ENCODE results near the gene CALY.
A peak's percentile ranks its signal among the peaks of the same experiment; 100 is the strongest.

The CALY gene

DNA sequence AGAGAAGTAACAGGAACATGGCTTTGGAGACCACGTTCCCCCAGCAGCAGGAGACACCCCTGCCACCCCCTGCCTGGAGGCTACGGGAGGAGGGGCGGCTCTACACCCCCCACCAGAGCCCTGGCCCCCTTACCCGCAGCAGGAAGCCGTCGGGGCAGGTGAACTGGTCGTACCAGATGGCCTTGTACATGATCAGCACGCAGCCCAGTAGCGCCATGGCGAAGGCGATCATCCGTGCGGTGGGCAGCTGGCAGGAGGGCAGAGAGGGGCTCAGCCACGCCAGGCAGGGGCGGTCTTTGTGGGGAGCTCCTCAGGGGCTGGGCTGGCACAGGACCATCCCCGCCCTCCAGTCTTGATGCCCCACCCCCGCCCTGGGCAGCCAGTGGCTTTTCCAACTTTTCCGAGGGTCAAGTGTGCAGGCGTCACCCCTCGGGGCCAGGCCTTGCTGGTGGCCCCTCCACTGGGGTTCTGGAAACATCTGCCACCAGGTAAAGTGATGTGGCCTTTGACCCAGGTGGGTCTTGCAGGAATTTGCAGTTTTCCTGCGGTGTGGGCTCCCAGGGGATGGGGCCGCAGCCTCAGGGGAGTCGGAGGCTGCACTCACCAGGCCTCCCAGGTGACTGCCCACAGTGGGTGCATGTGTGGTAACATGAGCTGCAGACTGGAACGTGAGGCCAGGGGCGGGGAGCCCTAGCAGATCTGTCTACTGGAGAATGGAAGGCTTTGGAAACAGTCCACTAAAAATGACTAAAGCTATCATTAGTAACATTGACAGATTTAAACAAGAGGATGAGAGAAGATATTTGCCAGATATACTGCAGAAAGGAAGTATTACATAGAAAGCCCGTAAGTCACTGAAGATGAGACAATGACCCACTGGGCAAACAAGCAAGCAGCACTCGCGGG lies 9.7 kb downstream of the CALY start:
- no peaks in the 10 kb centered on the region for H3K79me1 ChIP-seq (ENCODE audit: low read length)
- no peak overlapping the region for H2AK5ac ChIP-seq (ENCODE audit: low read length)
- H3K4me1 ChIP-seq (ENCODE audit: control insufficient read depth in 1 of 2, insufficient read depth in 2 of 2, low read length in 2 of 2) = peaks cover 7 to 16% of the 10 kb centered on the region in 2 experiments
- H3K4me2 ChIP-seq (ENCODE audit: low read length) = no peak overlapping the region
- no peak overlapping the region for H2BK5ac ChIP-seq (ENCODE audit: low read depth, low read length, poor library complexity)
- H3K14ac ChIP-seq (ENCODE audit: low read length) = no peak overlapping the region
- H2AFZ ChIP-seq (ENCODE audit: insufficient read depth, low read length, poor library complexity) = no peak overlapping the region
- no peaks in the 10 kb centered on the region for H3K36me3 ChIP-seq (ENCODE audit: control insufficient read depth in 1 of 2, insufficient read depth in 2 of 2, low read length in 2 of 2)
- H4K12ac ChIP-seq (ENCODE audit: low read depth, low read length) = no peak overlapping the region
- no peak overlapping the region for H3K4me3 ChIP-seq (ENCODE audit: low read depth, low read length)
- no peak overlapping the region for H2BK120ac ChIP-seq (ENCODE audit: insufficient read depth, low read length, poor library complexity)
- H3K27ac ChIP-seq (ENCODE audit: low read depth, low read length) = no peak overlapping the region
- no peak overlapping the region for H3K23ac ChIP-seq (ENCODE audit: low read length)
- H3K18ac ChIP-seq (ENCODE audit: low read length) = no peak overlapping the region
- no CpG with 5 or more reads among the region's 28 CpGs for WGBS (ENCODE audit: extremely low coverage, insufficient coverage, insufficient read length)
- H4K8ac ChIP-seq (ENCODE audit: low read depth, low read length) = no peak overlapping the region
- DNase-seq = no peak
- H2BK12ac ChIP-seq (ENCODE audit: low read length) = no peak overlapping the region
- H3K27me3 ChIP-seq (ENCODE audit: insufficient read depth, low read length) = peaks cover 23% of the 10 kb centered on the region
- H3K9me3 ChIP-seq (ENCODE audit: insufficient read depth, low read depth, low read length) = peaks cover 4% of the 10 kb centered on the region
- H3K9ac ChIP-seq (ENCODE audit: low read length) = no peak overlapping the region
- H4K91ac ChIP-seq (ENCODE audit: low read depth, low read length) = no peak overlapping the region
- no peak overlapping the region for H3K4ac ChIP-seq (ENCODE audit: low read depth, low read length)
- no peaks in the 10 kb centered on the region for H3K79me2 ChIP-seq (ENCODE audit: control insufficient read depth, insufficient read depth, low read length, poor library complexity)

DNA sequence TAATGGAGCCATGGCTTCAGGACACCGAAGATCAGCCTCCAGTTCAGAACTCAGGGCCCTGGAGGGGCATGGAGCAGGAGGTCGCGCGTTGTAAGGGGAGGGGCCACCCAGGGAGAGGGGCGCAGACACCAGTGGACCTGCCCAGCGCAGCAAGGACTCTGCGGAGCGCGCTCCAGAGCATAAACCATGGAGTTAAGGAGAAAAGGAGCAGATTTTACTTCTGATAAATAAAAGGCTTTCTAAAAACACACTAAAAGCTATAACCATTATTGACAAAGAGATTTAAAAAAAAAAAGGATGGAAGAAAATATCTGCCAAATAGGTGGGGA lies 10.5 kb downstream of the CALY start:
- peaks cover 21% of the 10 kb centered on the region for H3K27me3 ChIP-seq (ENCODE audit: insufficient read depth, low read length)
- H3K4me2 ChIP-seq (ENCODE audit: low read length) = peak overlapping the region; percentile 59
- H3K79me2 ChIP-seq (ENCODE audit: control insufficient read depth, insufficient read depth, low read length, poor library complexity) = no peaks in the 10 kb centered on the region
- no peak overlapping the region for H3K14ac ChIP-seq (ENCODE audit: low read length)
- no peak overlapping the region for H3K4me3 ChIP-seq (ENCODE audit: low read depth, low read length)
- H3K79me1 ChIP-seq (ENCODE audit: low read length) = no peaks in the 10 kb centered on the region
- peaks cover 7 to 16% of the 10 kb centered on the region in 2 experiments for H3K4me1 ChIP-seq (ENCODE audit: control insufficient read depth in 1 of 2, insufficient read depth in 2 of 2, low read length in 2 of 2)
- H2BK12ac ChIP-seq (ENCODE audit: low read length) = no peak overlapping the region
- no peak overlapping the region for H4K8ac ChIP-seq (ENCODE audit: low read depth, low read length)
- no peak overlapping the region for H3K23ac ChIP-seq (ENCODE audit: low read length)
- H2AFZ ChIP-seq (ENCODE audit: insufficient read depth, low read length, poor library complexity) = peak overlapping the region; percentile 10
- no peak overlapping the region for H4K12ac ChIP-seq (ENCODE audit: low read depth, low read length)
- H3K9ac ChIP-seq (ENCODE audit: low read length) = no peak overlapping the region
- no peak overlapping the region for H2BK120ac ChIP-seq (ENCODE audit: insufficient read depth, low read length, poor library complexity)
- WGBS (ENCODE audit: extremely low coverage, insufficient coverage, insufficient read length) = no CpG with 5 or more reads among the region's 9 CpGs
- no peak overlapping the region for H2BK5ac ChIP-seq (ENCODE audit: low read depth, low read length, poor library complexity)
- no peak overlapping the region for H3K27ac ChIP-seq (ENCODE audit: low read depth, low read length)
- no peak overlapping the region for H2AK5ac ChIP-seq (ENCODE audit: low read length)
- peaks cover 4% of the 10 kb centered on the region for H3K9me3 ChIP-seq (ENCODE audit: insufficient read depth, low read depth, low read length)
- H3K18ac ChIP-seq (ENCODE audit: low read length) = no peak overlapping the region
- H3K4ac ChIP-seq (ENCODE audit: low read depth, low read length) = no peak overlapping the region
- no peaks in the 10 kb centered on the region for H3K36me3 ChIP-seq (ENCODE audit: control insufficient read depth in 1 of 2, insufficient read depth in 2 of 2, low read length in 2 of 2)
- DNase-seq = no peak
- H4K91ac ChIP-seq (ENCODE audit: low read depth, low read length) = no peak overlapping the region

- WGBS (ENCODE audit: extremely low coverage, insufficient coverage, insufficient read length) = no CpG with 5 or more reads among the region's 91 CpGs
Observed at GRCh38 chr10:133325440-133326222, 11.1 kb downstream of the CALY start.

DNA sequence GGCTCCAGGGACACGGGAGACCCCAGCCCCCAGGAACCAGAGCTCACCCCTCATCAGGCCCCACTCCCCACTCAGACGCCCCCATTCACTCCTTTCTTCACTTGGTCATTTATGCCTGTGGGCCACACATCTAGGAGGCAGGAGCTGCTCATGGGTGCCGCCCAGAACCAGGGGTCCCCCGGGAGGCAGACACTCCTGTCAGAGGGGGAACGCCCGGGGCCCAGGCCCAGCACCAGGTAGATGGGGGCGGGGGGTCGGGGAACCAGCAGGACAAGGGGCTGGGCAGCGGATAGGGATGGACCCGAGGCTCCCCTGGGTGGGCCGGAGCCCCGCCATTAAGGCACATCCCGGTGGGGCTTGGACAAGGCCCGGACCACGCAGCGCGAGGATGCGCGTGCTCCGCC lies 11.8 kb downstream of the CALY start:
- no peak overlapping the region for H3K27ac ChIP-seq (ENCODE audit: low read depth, low read length)
- no peak overlapping the region for H2AK5ac ChIP-seq (ENCODE audit: low read length)
- H3K9me3 ChIP-seq (ENCODE audit: insufficient read depth, low read depth, low read length) = peaks cover 5% of the 10 kb centered on the region
- H3K14ac ChIP-seq (ENCODE audit: low read length) = no peak overlapping the region
- H3K9ac ChIP-seq (ENCODE audit: low read length) = no peak overlapping the region
- H3K4me3 ChIP-seq (ENCODE audit: low read depth, low read length) = no peak overlapping the region
- H3K4ac ChIP-seq (ENCODE audit: low read depth, low read length) = no peak overlapping the region
- H3K27me3 ChIP-seq (ENCODE audit: insufficient read depth, low read length) = peaks cover 21% of the 10 kb centered on the region
- no peaks in the 10 kb centered on the region for H3K79me2 ChIP-seq (ENCODE audit: control insufficient read depth, insufficient read depth, low read length, poor library complexity)
- WGBS (ENCODE audit: extremely low coverage, insufficient coverage, insufficient read length) = no CpG with 5 or more reads among the region's 20 CpGs
- H2AFZ ChIP-seq (ENCODE audit: insufficient read depth, low read length, poor library complexity) = no peak overlapping the region
- H3K4me1 ChIP-seq (ENCODE audit: control insufficient read depth in 1 of 2, insufficient read depth in 2 of 2, low read length in 2 of 2) = peaks cover 7 to 16% of the 10 kb centered on the region in 2 experiments
- no peak overlapping the region for H2BK120ac ChIP-seq (ENCODE audit: insufficient read depth, low read length, poor library complexity)
- no peaks in the 10 kb centered on the region for H3K79me1 ChIP-seq (ENCODE audit: low read length)
- no peak overlapping the region for H3K18ac ChIP-seq (ENCODE audit: low read length)
- H3K23ac ChIP-seq (ENCODE audit: low read length) = no peak overlapping the region
- H3K36me3 ChIP-seq (ENCODE audit: control insufficient read depth in 1 of 2, insufficient read depth in 2 of 2, low read length in 2 of 2) = no peaks in the 10 kb centered on the region
- no peak overlapping the region for H4K12ac ChIP-seq (ENCODE audit: low read depth, low read length)
- no peak overlapping the region for H2BK12ac ChIP-seq (ENCODE audit: low read length)
- no peak overlapping the region for H4K8ac ChIP-seq (ENCODE audit: low read depth, low read length)
- no peak for DNase-seq
- H4K91ac ChIP-seq (ENCODE audit: low read depth, low read length) = no peak overlapping the region
- no peak overlapping the region for H3K4me2 ChIP-seq (ENCODE audit: low read length)
- H2BK5ac ChIP-seq (ENCODE audit: low read depth, low read length, poor library complexity) = no peak overlapping the region

More at GRCh38 chr10:133325440-133326222, 11.1 kb downstream of the CALY start:
- H4K91ac ChIP-seq (ENCODE audit: low read depth, low read length) = no peak overlapping the region
- no peak overlapping the region for H2BK5ac ChIP-seq (ENCODE audit: low read depth, low read length, poor library complexity)
- H3K18ac ChIP-seq (ENCODE audit: low read length) = no peak overlapping the region
- no peaks in the 10 kb centered on the region for H3K79me2 ChIP-seq (ENCODE audit: control insufficient read depth, insufficient read depth, low read length, poor library complexity)
- H3K14ac ChIP-seq (ENCODE audit: low read length) = no peak overlapping the region
- no peak overlapping the region for H4K8ac ChIP-seq (ENCODE audit: low read depth, low read length)
- H2BK12ac ChIP-seq (ENCODE audit: low read length) = no peak overlapping the region
- peak overlapping the region; percentile 10 for H2AFZ ChIP-seq (ENCODE audit: insufficient read depth, low read length, poor library complexity)
- H3K36me3 ChIP-seq (ENCODE audit: control insufficient read depth in 1 of 2, insufficient read depth in 2 of 2, low read length in 2 of 2) = no peaks in the 10 kb centered on the region
- no peak overlapping the region for H4K12ac ChIP-seq (ENCODE audit: low read depth, low read length)
- H2AK5ac ChIP-seq (ENCODE audit: low read length) = no peak overlapping the region
- H3K4ac ChIP-seq (ENCODE audit: low read depth, low read length) = no peak overlapping the region
- H3K9me3 ChIP-seq (ENCODE audit: insufficient read depth, low read depth, low read length) = peaks cover 5% of the 10 kb centered on the region
- H3K23ac ChIP-seq (ENCODE audit: low read length) = no peak overlapping the region
- H3K4me2 ChIP-seq (ENCODE audit: low read length) = peak overlapping the region; percentile 59
- DNase-seq = no peak
- H3K27ac ChIP-seq (ENCODE audit: low read depth, low read length) = no peak overlapping the region
- no peaks in the 10 kb centered on the region for H3K79me1 ChIP-seq (ENCODE audit: low read length)
- peaks cover 7 to 16% of the 10 kb centered on the region in 2 experiments for H3K4me1 ChIP-seq (ENCODE audit: control insufficient read depth in 1 of 2, insufficient read depth in 2 of 2, low read length in 2 of 2)
- H2BK120ac ChIP-seq (ENCODE audit: insufficient read depth, low read length, poor library complexity) = no peak overlapping the region
- H3K4me3 ChIP-seq (ENCODE audit: low read depth, low read length) = no peak overlapping the region
- H3K9ac ChIP-seq (ENCODE audit: low read length) = no peak overlapping the region
- peaks cover 21% of the 10 kb centered on the region for H3K27me3 ChIP-seq (ENCODE audit: insufficient read depth, low read length)
